ENCODE measurements around the gene ASCC2.
"Not testable (repeated sequence)": the region's sequence is repeated elsewhere in the genome, so short reads cannot be mapped to it uniquely, and the experiment has no call there.

The ASCC2 gene

DNA sequence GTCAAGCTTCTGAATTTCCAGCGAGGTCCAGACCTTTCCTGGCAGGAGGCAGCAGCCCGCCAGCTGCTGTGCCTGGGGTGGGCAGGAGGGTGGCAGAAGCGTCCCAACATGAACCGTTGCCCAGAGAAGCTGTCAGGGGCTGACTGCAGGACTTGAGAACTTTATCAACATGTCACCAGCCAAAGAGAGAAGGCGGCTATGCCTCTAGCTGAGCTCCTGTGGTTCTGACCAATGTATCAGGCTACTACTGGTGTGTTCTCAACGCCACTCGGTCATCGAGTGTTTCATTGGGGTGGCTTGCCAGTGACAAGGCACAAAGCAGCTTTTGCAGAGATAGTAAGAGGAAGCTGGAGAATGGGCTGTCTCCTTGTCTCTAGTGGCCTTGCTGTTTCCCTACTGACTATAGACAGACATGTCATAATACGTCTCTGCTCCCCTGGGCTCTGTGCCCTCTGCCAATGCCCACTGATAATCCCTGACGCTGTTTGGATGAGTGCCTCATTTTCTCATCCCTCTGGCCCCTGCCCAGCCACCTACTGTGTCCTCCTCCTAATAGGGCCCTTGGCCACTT lies 17.6 kb upstream of the ASCC2 start:
- no peak for DNase-seq

DNA sequence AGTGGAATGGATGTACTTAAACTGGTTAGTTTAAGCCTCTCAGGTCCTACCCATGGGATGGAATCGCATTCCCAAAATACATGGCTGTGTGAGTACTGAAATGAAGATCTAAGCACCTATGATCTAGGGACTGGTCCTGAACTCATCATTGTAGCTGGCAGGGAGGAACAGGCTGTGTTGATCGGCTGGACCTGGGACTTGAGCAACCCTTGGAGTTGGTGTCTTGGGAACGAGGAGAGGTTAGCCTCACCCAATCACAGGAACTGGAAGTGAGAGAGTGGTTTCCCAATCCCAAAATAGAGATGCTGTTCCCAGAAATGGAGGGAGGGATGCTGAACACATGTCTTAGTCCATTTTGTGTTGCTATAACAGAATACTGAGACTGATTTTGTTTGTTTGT lies 16.4 kb upstream of the ASCC2 start:
- no peak for DNase-seq

DNA sequence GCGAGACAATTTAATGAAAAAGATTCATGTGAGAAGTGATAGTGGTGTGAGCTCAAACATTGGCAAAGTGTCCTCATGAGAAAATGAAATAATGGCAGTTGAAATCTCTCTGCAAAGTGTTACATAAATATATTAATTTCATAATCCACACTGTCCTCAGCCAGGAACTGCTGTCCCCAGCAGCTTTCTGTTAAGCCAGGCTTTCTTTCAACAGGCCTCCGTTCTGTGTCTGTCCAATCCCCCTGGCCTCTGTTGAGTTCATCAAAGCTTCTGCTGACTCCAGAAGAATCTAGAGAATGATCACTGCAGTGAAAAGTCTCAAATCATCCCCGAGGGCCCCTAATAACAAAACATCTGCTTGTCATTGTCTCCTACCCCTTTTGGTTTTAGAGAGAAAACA lies 10.0 kb upstream of the ASCC2 start:
- DNase-seq = no peak

DNA sequence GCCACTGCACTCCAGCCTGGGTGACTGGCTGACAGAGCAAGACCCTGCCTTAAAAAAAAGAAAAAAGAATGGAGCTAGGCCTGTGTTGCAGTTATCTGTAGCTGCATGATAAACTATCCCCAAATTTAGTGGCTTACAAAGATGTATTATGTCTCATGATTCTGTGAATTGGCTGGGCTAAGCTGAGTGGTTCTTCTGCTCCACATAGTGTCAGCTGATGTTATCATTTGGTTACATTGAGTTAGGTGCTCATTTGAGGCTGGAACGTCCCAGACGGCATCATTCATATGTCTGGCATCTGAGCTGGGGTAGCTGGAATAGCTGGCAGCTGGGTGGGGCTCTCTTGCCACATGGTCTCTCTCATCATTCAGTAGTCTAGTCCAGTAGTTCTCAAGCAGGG lies 8.2 kb upstream of the ASCC2 start:
- no peak for DNase-seq

DNA sequence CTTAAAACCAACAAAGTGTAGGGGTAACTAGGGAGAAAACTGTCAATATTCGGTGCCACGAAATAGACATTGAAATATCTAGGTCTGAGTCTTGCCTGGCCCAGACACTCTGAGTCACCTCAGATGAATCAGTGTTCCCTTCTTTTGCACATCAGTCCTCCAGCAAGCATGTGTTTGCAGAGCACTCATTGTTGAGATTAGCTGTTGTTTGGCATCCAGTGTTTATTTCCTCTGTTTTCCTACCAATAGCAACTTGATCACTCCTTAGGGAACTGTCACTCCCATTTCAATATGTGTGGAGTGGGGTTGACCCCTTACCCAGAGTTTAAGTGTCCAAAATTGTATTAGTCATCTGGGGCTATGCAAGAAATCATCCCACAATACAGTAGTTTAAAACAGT lies 4.7 kb upstream of the ASCC2 start:
- DNase-seq = no peak

DNA sequence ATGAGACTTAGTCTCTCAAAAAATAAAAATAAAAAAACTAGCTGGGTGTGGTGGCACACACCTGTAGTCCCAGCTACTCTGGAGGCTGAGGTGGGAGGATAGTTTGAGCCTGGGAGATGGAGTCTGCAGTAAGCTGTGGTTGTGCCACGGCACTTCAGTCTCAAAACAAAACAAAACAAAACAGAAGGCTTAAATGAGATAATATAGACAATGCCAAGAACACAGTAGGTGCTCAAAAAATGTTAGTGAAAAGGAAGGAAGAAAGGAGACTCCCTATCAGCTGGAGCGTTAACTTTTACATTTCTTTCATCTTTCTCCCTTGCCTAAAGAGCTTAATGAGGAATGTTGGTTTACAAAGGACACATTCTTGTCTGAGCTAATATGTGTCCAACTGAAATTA lies 4.1 kb upstream of the ASCC2 start:
- DNase-seq = no peak

DNA sequence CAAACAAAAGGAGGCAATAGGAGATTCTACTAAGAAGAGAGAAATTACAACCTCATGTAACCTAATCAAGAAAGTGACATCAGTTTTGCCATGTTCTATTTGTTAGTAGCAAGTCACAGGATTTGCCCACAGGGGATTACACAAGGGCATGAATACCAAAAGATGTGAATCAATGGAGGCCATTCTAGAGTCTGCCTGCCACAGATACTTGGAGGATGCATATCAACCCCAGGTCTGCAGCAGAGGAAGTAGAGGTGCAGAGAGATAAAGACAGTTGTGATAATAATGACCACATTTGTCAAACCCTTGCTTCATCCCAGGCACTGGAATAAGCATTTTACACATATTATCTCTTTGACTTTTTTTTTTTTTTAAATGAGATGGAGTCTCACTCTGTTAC lies 2.4 kb upstream of the ASCC2 start:
- DNase-seq = no peak

DNA sequence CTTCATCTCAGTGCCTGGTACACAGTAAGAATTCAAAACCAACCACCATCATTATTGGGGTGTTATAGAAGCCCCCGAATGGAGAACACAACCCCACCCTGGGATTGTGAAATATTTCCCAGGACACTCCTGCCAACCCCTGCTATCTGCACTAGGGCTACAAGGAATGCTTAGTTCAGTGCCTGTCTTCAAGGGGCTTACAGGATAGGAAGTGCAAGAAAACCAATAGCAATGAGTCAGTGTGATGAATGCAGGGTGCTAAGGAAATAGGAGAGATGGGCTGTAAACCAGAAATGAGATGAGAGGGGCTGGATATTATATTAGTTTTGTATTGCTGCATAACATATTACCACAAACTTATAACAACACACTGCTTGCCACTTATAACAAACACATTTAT lies 965 bp upstream of the ASCC2 start:
- DNase-seq = no peak

DNA sequence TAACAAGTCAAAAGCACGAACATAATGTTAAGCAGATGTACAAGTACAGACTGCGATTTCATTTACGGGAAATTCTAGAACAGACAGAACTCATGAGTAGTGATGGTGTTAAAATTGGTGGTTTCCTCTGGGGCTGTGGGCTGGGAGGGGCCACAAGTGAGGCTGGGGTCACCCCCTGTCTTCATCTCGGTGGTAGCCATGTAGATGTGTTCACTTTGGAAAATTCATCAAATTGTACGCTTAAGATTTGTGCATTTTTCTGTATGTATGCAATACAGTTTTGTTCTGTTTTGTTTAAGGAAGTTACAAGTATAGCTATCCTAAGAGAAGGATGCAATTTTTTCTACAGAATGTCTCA lies 504 bp upstream of the ASCC2 start:
- DNase-seq = no peak

DNA sequence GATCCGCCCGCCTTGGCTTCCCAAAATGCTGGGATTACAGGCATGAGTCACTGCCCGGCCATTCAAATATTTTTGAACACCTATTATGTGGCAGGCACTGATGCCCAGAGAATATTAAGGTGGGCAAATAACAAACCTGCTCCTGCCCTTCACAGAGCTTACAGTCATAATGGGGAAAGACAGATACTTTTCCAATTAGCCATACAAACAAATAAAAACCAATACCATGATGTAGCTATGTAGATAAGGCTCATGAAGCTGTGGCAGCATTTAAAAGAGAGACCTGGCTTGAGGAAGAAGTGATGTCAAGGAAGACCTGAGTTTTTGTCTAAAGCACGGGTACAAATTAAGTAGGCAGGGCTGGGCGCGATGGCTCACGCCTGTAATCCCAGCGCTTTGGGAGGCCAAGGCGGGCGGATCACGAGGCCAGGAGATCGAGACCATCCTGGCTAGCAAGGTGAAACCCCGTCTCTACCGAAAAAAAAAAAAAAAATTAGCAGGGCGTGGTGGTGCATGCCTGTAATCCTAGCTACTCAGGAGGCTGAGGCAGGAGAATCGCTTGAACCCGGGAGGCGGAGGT lies 1.2 kb downstream of the ASCC2 start:
- not testable (repeated sequence) for DNase-seq

DNA sequence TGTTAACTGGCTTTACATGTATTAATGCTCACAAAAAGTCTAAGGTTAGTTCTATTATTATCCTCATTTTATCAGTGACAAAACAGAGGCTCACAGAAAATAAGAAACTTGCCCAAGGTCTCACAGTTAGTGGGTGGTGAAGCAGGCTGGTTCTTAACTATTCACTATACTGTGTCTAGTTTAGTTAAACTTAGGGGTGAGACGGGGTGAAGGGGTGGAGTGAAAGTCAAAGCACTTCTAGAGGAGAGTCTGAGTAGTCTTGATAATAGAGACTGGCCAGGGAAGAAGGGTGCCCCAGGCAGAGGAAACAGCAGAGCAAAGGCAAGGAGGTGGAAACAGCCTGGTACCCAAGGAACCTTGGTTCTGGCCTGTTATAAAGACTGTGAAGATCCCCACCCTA lies 4.0 kb downstream of the ASCC2 start:
- DNase-seq = no peak

DNA sequence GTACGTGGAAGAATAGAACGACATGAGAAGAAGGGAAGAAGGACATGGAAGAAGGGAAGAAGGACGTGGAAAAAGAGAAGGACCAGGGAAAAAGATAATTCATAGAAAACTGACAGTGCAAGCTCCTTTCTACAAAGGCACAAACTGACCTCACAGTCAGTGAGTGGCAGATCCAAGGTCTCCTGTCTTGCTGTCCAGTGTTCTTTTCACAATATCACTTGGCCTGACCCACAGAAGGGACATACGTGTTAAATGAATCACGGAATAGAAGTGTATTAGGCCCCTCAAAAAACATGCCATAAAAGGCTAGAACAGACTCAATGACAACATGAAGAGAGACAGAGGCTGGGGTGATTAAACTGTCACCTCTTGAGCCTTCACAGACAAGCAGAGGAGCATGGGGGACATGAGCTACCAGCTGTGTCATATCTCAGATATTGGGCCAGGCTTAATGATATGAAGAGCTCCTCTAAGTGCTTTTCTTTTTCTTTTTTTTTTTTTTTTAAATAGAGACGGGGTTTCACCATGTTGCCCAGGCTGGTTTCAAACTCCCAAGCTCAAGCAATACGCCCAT lies 4.6 kb downstream of the ASCC2 start:
- DNase-seq = no peak

DNA sequence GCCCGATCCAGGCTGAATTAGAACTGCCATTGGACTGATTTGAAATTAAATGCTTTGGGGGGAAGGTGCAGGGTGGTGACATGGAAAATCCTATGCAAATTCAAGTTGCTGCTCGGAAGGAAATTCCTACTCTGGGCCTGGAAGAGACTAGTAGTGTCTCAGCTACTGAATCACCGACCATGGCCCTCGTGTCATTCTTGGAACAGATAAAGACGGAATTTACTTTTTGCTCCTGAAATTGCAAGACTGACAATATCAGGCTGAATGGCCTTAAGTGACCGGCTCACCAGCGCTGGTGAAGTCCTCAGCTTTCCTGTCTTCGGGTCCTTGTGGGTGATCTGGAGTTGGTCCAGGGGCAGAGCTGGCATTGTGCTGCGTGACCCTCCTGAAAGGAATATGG lies 6.1 kb downstream of the ASCC2 start:
- DNase-seq = no peak

DNA sequence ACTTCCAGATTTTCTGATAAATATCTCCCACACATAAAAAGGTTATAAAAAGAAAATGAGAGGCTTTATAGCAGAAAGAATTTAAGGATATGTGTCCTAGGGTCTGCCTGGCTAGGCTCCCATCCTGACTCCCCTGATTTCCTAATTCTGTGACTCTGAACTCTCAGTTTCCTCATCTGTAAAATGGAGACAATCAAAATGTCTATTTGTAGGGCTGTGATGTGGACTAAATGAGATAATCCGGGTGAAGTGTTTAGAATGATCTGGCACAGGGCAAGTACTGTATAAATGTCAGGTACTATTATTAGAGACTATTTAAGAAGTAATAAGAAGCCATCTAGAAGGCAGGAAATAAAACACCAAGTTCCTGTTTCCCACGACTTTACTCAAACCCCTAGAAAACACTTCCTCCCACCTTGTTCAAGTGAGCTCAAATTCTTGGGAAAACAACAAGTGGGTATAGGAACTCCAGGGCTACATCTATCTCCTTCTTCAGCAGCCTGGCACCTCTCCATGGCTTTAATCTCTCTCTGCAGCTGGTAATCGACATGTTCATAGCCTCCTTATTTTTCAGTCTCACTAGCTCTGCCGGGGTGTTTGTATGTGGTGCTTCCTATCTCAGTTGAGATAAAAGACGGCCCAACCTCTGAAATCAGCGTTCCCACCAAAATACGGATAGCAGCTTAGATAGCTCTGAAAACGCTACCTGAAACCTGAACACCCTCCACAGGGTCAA lies 6.7 kb downstream of the ASCC2 start:
- DNase-seq = no peak

DNA sequence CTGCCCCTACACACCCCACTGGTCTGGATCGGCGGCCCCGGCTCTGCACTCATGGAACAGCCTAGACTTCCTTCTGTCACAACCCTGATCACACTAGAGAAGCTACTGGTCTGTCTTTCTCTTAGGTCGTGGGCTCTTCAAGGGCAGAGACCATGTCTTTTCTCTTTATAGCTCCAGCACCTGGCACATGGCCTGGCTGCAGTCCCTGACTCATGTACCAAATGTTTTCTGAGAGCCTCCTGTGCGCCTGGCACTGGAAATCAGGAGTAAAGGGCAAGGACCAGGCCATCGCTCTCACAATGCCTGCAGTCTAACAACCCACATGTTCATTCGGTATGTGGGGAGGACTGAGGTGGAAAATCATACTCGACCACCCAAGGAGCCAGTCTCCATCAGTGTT lies 7.5 kb downstream of the ASCC2 start:
- no peak for DNase-seq

DNA sequence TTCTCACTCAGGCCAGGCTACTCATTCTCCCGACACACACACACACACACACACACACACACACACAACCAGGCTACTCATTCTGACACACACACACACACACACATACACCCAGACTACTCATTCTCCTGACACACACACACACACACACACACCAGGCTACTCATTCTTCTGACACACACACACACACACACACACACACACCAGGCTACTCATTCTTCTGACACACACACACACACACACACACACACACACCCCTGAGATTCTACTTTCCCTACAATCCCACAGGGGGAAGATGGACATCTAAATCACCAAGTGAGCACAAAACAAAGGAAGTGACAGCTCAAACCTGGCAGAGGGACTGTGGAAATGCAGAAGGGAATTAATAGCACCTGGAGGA lies 10.3 kb downstream of the ASCC2 start:
- not testable (repeated sequence) for DNase-seq

DNA sequence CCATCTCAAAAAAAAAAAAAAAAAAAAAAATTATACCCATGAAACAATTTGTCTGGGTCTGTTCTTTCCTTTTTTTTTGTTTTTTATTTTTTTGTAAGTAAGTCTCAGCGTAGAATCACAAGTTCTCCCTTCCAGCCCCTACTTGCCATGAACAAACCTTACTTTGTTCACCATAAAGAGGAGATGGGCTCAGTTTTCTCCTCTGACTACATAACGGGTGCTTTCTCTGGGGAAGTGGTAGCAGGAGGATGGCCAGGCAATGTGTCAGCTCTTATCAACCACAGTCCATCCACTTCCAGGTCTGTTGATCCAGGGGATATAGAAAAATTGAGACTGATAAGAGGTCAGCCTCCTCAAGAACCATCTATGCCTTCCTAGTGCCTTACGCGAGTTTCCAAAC lies 11.0 kb downstream of the ASCC2 start:
- no peak for DNase-seq

DNA sequence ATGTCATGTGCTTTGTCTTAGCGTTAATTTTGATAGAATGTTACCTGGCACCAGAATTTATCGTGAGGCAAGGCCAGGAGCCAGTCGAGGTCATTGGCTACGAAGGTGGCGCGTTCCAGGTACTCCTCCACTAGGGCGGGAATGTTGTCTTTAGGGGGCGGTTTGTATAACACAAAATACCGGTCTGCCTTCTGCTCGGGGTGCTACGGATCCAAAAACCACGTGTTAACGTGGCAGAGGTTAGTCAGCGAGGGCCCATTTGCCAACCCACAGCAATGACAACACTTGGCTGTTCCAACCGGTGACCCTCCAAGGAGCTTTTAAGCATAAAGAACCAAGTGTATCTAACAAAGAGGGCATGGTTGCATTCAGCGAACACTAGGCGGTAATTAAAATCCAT lies 12.5 kb downstream of the ASCC2 start:
- DNase-seq = no peak

DNA sequence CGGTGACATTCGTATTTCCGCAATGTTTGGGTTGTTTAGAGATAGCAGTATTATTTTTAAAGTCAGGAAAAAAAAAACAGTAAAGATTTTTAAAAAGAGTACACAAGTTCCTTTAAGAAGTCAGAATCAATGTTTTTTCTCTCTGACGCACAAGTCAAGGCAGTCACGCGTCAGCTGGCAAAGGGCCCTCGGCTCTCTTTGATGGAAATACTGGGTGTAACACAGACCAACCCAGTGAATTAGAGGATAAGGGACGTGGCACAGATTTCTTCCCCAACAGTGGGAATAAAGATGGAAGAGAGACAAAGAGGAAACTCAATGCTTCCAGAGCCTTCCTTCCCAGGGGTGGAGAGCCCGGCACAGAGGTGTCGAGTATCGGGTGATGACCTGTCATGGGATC lies 13.4 kb downstream of the ASCC2 start:
- DNase-seq = no peak

DNA sequence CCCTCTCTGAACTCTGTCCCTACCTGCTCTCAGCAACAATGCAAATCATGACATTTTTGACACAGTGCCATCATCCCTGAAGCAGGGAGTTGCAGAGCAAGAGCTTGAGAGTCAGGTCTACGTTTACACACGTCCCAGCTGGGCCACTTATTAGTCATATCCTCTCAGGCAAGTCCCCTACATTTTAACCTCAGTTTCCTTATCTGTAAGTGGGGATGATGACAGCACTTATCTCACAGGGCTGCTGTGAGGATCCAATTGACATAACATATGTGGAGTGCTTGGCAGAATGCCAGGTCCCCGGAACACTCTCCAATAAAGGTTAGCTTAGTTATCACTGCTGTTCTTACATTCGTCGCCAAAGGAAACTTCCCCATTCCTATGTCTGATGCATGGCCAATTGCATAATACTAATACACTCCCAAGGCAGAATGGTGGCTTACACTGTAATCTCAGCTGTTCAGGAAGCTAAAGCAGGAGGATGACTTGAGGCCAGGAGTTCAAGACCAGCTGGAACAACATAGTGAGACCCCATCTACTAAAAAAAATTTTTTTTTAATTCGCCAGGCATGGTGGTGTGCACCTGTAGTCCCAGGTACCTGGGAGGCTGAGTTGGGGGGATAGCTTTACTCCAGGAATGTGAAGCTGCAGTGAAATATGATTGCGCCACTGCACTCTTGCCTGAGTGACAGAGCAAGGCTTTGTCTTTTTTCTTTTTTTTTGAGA lies 16.6 kb downstream of the ASCC2 start:
- DNase-seq = no peak

DNA sequence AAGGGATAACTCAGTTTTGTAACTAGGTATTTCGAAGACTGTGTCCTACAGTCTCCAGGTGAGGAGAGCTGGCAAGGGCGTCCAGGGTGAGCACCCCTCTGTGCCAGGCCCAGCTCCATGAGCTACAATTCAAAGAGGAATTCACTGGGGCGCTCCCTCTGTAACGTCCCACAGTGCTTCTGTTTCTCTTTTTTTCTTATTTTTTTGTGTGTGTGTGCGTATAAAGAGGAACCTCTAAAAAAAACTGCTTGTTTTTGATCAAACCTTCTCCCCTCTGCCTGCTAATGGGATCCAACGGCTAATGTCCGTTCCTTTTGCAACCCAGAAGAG lies 17.1 kb downstream of the ASCC2 start:
- DNase-seq = no peak

DNA sequence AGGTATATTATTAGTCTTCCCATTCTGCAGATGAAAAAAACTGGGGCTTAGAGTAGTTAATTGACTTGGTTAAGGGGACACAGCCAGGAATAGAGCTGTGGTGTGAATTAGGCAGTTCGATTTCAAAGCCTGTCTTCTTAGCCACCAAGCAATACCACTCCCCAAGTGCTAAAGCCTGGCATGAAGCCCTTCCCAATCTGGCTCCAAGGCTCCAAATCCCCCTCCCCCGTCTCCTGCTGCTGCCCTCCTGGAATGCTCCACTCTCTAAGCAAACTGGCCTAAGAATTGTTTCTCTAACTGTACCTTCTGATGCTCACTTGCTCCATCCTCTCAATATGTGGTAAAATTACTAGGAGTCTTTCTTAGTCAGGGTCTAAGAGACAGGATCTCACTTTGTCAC lies 18.6 kb downstream of the ASCC2 start:
- no peak for DNase-seq

DNA sequence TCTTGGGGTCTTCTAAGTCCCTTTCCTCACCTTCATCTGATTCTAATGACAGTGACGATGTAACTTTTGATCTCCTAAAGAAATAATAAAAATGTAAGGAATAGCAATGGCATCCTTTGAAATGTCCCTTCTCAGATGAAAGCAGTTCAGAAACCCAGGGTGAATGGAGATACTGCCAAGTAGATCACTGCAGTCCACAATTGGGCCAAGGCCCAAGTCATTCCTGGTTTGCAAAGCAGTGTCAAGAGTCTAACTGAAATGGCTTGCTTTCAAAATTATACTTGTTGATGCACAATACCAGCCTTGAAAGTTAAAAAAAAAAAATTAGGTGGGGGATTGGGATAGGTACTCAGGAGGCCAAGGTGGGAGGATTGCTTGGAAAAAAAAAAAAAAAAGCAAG lies 20.4 kb downstream of the ASCC2 start:
- DNase-seq = no peak

DNA sequence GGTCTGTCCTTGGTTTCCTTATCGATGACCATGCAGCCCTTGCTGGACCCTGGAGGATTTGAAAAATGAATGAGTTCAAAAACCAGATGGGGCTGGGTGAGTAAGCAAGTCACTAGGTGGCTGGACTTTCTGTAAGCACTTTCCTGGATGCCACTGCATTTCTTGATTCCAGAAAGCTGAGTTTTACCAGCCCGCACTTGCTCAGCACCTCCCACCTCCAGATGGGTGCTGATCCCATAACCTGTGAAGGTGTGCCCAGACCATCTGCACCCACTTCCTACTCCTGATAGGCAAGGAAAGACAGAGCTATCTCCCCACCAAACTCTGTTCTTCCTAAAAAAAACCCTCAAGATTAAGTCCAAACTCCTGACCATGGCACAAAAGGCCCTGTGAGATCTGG lies 21.1 kb downstream of the ASCC2 start:
- no peak for DNase-seq

Measured in activated gamma-delta T cell (primary cell).